Activated naive CD8-positive, alpha-beta T cell treated with anti-CD3 and anti-CD28 coated beads, Interleukin-2, amount 10 ng/mL, durations not matched to agents 7 days and 5 days (primary cell): ENCODE results near the gene SEC22A. TPM values are rescaled to one million over a fixed set of nuclear protein-coding genes. Genes with fewer than 3 reads are reported as not detected.

Experiments used
- ATAC-seq: fragments of 150-1000 bp; cut with Tn5 transposase; one replicate; pipeline ENCODE4 v1.10.0; 2021; ENCODE audit warnings: low read depth, moderate library complexity
- POLR2A ChIA-PET: fragments of 350-600 bp; sonication (Branson Sonifier 250); formaldehyde crosslinking; loops from one replicate; lab custom pipeline; 2021; ENCODE audit warnings: antibody characterized with exemption; lab: Charles Lee
- DNase-seq: peaks from one replicate; pipeline ENCODE4 v3.0.0; 2021
- H3K27ac Mint-ChIP-seq: one replicate; pipeline ENCODE4 v1.8.0; 2022; ENCODE audit warnings: mild to moderate bottlenecking, mixed read lengths
- H3K27me3 Mint-ChIP-seq: one replicate; pipeline ENCODE4 v1.8.0; 2022; ENCODE audit warnings: mild to moderate bottlenecking, moderate library complexity, mixed read lengths
- H3K36me3 Mint-ChIP-seq: one replicate; pipeline ENCODE4 v1.8.0; 2021; ENCODE audit warnings: mild to moderate bottlenecking, mixed read lengths
- H3K4me1 Mint-ChIP-seq: one replicate; pipeline ENCODE4 v1.8.0; 2021; ENCODE audit warnings: mixed read lengths
- H3K4me3 Mint-ChIP-seq: one replicate; pipeline ENCODE4 v1.8.0; 2022; ENCODE audit warnings: mild to moderate bottlenecking, moderate library complexity, mixed read lengths
- H3K9me3 Mint-ChIP-seq: one replicate; pipeline ENCODE4 v1.8.0; 2021; ENCODE audit warnings: mixed read lengths
- microRNA-seq: library from miRNA; unstranded; fragments of <30 nt; microRNA quantifications from one replicate; pipeline ENCODE4 v1.2.0, GENCODE V29; 2022
- total RNA-seq, 2 experiments: library from RNA; stranded (reverse); gene quantifications; one replicate each; pipeline ENCODE4 v1.2.3, GENCODE V29; 2021

Gene SEC22A
- total RNA-seq, 2 experiments from 2014 or later = 13.3 to 21.4 TPM

GRCh38 chr3:123314359-123315270 lies 112.9 kb downstream of the SEC22A start:
- Mint-ChIP-seq H3K27me3 (peaks cover 11% of the 10 kb centered on the region), H3K4me1 (no peaks in the 10 kb centered on the region)

GRCh38 chr3:123315271-123315595 lies 113.5 kb downstream of the SEC22A start:
- Mint-ChIP-seq H3K9me3 (no peaks in the 10 kb centered on the region), H3K27me3 (peaks cover 11% of the 10 kb centered on the region), H3K4me3 (no peak overlapping the region), H3K27ac (no peak overlapping the region), H3K36me3 (no peaks in the 10 kb centered on the region), H3K4me1 (no peaks in the 10 kb centered on the region)
- ATAC-seq (no peak), DNase-seq (no peak)
- POLR2A ChIA-PET = no interaction called here

More at GRCh38 chr3:123314359-123315270, 112.9 kb downstream of the SEC22A start:
- Mint-ChIP-seq H3K4me3 (no peak overlapping the region), H3K27ac (no peak overlapping the region), H3K36me3 (no peaks in the 10 kb centered on the region), H3K9me3 (no peaks in the 10 kb centered on the region)
- no peak for ATAC-seq
- DNase-seq = no peak
- POLR2A ChIA-PET = no interaction called here

- Mint-ChIP-seq H3K36me3 (no peaks in the 10 kb centered on the region), H3K27ac (no peak overlapping the region), H3K9me3 (no peaks in the 10 kb centered on the region), H3K4me1 (no peaks in the 10 kb centered on the region), H3K27me3 (peaks cover 9% of the 10 kb centered on the region), H3K4me3 (no peak overlapping the region)
- DNase-seq (no peak), ATAC-seq (no peak)
- POLR2A ChIA-PET = no interaction called here
These were observed 116.0 kb downstream of the SEC22A start for GRCh38 chr3:123317716-123318115.

GRCh38 chr3:123318374-123318773 lies 116.6 kb downstream of the SEC22A start:
- Mint-ChIP-seq H3K4me1 (no peaks in the 10 kb centered on the region), H3K9me3 (no peaks in the 10 kb centered on the region), H3K4me3 (no peak overlapping the region), H3K27me3 (peaks cover 10% of the 10 kb centered on the region), H3K36me3 (no peaks in the 10 kb centered on the region), H3K27ac (no peak overlapping the region)
- POLR2A ChIA-PET = no interaction called here
- ATAC-seq = no peak
- DNase-seq = no peak

GRCh38 chr3:123319760-123320159 lies 118.0 kb downstream of the SEC22A start:
- Mint-ChIP-seq H3K27ac (no peak overlapping the region), H3K27me3 (peaks cover 8% of the 10 kb centered on the region), H3K9me3 (no peaks in the 10 kb centered on the region), H3K4me1 (no peaks in the 10 kb centered on the region), H3K4me3 (no peak overlapping the region), H3K36me3 (no peaks in the 10 kb centered on the region)
- DNase-seq = no peak
- POLR2A ChIA-PET = no interaction called here
- ATAC-seq = no peak

GRCh38 chr3:123320221-123320620 lies 118.5 kb downstream of the SEC22A start:
- POLR2A ChIA-PET = no interaction called here
- no peaks in the 10 kb centered on the region for H3K9me3 Mint-ChIP-seq
- H3K27me3 Mint-ChIP-seq = peaks cover 8% of the 10 kb centered on the region
- no peak overlapping the region for H3K4me3 Mint-ChIP-seq
- H3K27ac Mint-ChIP-seq = no peak overlapping the region
- DNase-seq = no peak
- no peaks in the 10 kb centered on the region for H3K36me3 Mint-ChIP-seq
- ATAC-seq = no peak
- no peaks in the 10 kb centered on the region for H3K4me1 Mint-ChIP-seq

- DNase-seq (no peak), ATAC-seq (no peak)
- H3K4me1 Mint-ChIP-seq = no peaks in the 10 kb centered on the region
- POLR2A ChIA-PET = no interaction called here
- H3K27me3 Mint-ChIP-seq = peaks cover 5% of the 10 kb centered on the region
- H3K4me3 Mint-ChIP-seq = no peak overlapping the region
- H3K27ac Mint-ChIP-seq = no peak overlapping the region
- H3K36me3 Mint-ChIP-seq = no peaks in the 10 kb centered on the region
- H3K9me3 Mint-ChIP-seq = no peaks in the 10 kb centered on the region
These were observed 120.1 kb downstream of the SEC22A start for GRCh38 chr3:123321806-123322205.

- no peak for ATAC-seq
- POLR2A ChIA-PET = no interaction called here
- Mint-ChIP-seq H3K36me3 (no peaks in the 10 kb centered on the region), H3K4me3 (no peak overlapping the region), H3K27me3 (peaks cover 5% of the 10 kb centered on the region), H3K27ac (no peak overlapping the region), H3K4me1 (no peaks in the 10 kb centered on the region), H3K9me3 (no peaks in the 10 kb centered on the region)
- no peak for DNase-seq
These were observed 121.1 kb downstream of the SEC22A start for GRCh38 chr3:123322866-123323265.

Small RNA genes lying within 50 kb of the gene (microRNA-seq; reads per million reads assigned to microRNA genes)
- gene MIR7110 = not detected

Other genes starting within 250 kb of the SEC22A start
- under 1 TPM; 0.17 to 0.28 TPM for gene SEMA5B, start 174.2 kb upstream of the SEC22A start, total RNA-seq
- gene PDIA5, start 134.9 kb upstream of the SEC22A start, total RNA-seq = 1 to 10 TPM; 7.1 to 7.2 TPM
- gene ADCY5, start 247.1 kb downstream of the SEC22A start, total RNA-seq = not detected